Mammary epithelial cell (primary cell): ENCODE data around the gene TTC23L.

Source experiments
- EZH2 ChIP-seq: IDR thresholded peaks from 2 replicates; pipeline ENCODE4 v1.6.1; 2012; ENCODE audit warnings: low read length, inconsistent platforms, borderline replicate concordance
- TF ChIP-seq, protein P1 (sequence below), 2 donors: IDR thresholded peaks in 1 of 2; conservative IDR thresholded peaks in 1 of 2; 2 replicates each; pipeline ENCODE4 v1.5.1; 2011 to 2012; ENCODE audit warnings: inconsistent platforms in 2 of 2, low read length in 2 of 2, mild to moderate bottlenecking in 2 of 2, control low read depth in 1 of 2, low read depth in 1 of 2; ENCODE audit not compliant: insufficient read depth in 1 of 2; ENCODE audit errors: extremely low read depth in 1 of 2

DNA sequence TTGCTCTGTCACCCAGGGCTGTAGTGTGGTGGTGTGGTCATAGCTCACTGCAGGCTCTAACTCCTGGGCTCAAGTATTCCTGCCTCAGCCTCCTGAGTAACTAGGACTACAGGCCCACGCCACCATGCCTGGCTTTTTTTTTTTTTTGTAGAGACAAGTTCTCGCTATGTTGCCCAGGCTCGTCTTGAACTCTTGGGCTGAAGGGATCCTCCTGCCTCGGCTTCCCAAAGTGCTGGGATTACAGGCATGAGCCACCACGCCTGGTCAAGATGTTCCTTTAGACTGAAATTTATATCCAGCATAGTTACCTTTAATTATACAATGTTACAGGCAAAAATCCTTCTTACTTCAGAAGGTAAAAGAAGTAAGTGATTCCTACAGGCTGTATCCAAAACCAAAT, 88.8 kb downstream of the TTC23L start:
- no peak for TF ChIP-seq EZH2
- TF ChIP-seq, protein P1, sequence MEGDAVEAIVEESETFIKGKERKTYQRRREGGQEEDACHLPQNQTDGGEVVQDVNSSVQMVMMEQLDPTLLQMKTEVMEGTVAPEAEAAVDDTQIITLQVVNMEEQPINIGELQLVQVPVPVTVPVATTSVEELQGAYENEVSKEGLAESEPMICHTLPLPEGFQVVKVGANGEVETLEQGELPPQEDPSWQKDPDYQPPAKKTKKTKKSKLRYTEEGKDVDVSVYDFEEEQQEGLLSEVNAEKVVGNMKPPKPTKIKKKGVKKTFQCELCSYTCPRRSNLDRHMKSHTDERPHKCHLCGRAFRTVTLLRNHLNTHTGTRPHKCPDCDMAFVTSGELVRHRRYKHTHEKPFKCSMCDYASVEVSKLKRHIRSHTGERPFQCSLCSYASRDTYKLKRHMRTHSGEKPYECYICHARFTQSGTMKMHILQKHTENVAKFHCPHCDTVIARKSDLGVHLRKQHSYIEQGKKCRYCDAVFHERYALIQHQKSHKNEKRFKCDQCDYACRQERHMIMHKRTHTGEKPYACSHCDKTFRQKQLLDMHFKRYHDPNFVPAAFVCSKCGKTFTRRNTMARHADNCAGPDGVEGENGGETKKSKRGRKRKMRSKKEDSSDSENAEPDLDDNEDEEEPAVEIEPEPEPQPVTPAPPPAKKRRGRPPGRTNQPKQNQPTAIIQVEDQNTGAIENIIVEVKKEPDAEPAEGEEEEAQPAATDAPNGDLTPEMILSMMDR (conservative IDR thresholded peaks at IDR 0.05 in 1 of 2, IDR thresholded peaks at IDR 0.05 in 1 of 2; ENCODE audit: extremely low read depth in 1 of 2, insufficient read depth in 1 of 2, low read depth in 1 of 2, low read length in 2 of 2): no peak
